ENCODE results near the gene HMOX2. TPM values are rescaled to one million over a fixed set of nuclear protein-coding genes. Genes with fewer than 3 reads are reported as not detected.

Gene HMOX2
- polyA plus RNA-seq, 2 of the 4 experiments (the other 2 are of a cell fraction): 35.4 to 47.7 TPM

- DNase-seq (ENCODE audit: low read depth in 1 of 2, low spot score in 1 of 2): no peak
- no peak overlapping the region for H3K27ac ChIP-seq
- TF ChIP-seq ATOH8 (CRISPR knock-in tag; IDR thresholded peaks at IDR 0.05; ENCODE audit: low read depth) (no peak), GATA3 (IDR thresholded peaks at IDR 0.05; ENCODE audit: borderline replicate concordance) (no peak), ZNF302 (CRISPR knock-in tag; IDR thresholded peaks at IDR 0.05) (no peak), MYC (IDR thresholded peaks at IDR 0.05; ENCODE audit: borderline replicate concordance, low read length) (no peak), BHLHE40 (IDR thresholded peaks at IDR 0.05; ENCODE audit: low read depth, low read length) (no peak), EP300 (IDR thresholded peaks at IDR 0.05) (no peak), REST (IDR thresholded peaks at IDR 0.05) (no peak), HMGXB4 (CRISPR knock-in tag; IDR thresholded peaks at IDR 0.05; ENCODE audit: borderline replicate concordance) (no peak), KDM1A (IDR thresholded peaks at IDR 0.05; ENCODE audit: low read depth) (no peak), JUNB (IDR thresholded peaks at IDR 0.05) (no peak), FOSB (CRISPR knock-in tag; IDR thresholded peaks at IDR 0.05) (no peak), CTCF (IDR thresholded peaks at IDR 0.05) (no peak), RARB (CRISPR knock-in tag; IDR thresholded peaks at IDR 0.05) (no peak), CBX2 (IDR thresholded peaks at IDR 0.05; ENCODE audit: borderline replicate concordance, low read depth) (no peak), BCL3 (IDR thresholded peaks at IDR 0.05) (no peak), HOXB13 (CRISPR knock-in tag; IDR thresholded peaks at IDR 0.05; ENCODE audit: low read depth) (no peak), ELK1 (IDR thresholded peaks at IDR 0.05; ENCODE audit: low read depth, low read length) (no peak), HOXB5 (CRISPR knock-in tag; IDR thresholded peaks at IDR 0.05) (no peak), TP53 (CRISPR knock-in tag; IDR thresholded peaks at IDR 0.05) (no peak)
- ChIA-PET POLR2A (no interaction called here), CTCF (interaction anchor here (0.9 to 1.4 kb wide), 4 partner anchors 14 to 118 kb away, joined by 3 to 5 read pairs (median 3); no protein-coding TSS in a partner anchor)
- H3K4me1 ChIP-seq: peaks cover 12% of the 10 kb centered on the region; the same call in 1 of the 3 replicates
- no peak for ATAC-seq
- H3K4me3 ChIP-seq: no peak overlapping the region
- FAIRE-seq: no peak
- H3K9me3 ChIP-seq: no peaks in the 10 kb centered on the region
- no peak overlapping the region for H3K4me2 ChIP-seq
- 96% methylated on average over 16 of the region's 16 CpGs for WGBS (ENCODE audit: missing lambda C conversion rate)
Measured at GRCh38 chr16:4467916-4468315, 8.3 kb upstream of the HMOX2 start.
